GM21390 (cell line): ENCODE data around the gene CLCN2.

Experiments
- ATAC-seq: cut with Tn5 transposase; IDR thresholded peaks from one replicate; pipeline ENCODE4 v1.9.1; 2021; ENCODE audit not compliant: unreplicated experiment

The CLCN2 gene

DNA sequence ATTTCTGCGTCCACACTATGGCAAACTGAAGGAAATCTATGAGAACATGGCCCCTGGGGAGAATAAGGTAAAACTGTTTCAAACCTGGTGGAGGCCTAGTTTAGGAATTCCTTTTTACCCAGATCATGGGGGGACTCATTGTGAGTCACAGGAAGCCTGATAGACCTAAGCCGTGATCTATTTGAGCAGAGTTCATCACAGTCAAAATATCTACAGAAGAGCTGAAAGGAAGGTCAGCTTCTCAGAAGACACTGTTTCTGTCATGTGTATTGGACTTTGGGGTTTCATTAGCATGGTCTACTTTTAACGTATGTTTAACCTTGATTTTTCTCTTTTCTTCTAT is 61.1 kb downstream of the CLCN2 start:
- no peak for ATAC-seq

DNA sequence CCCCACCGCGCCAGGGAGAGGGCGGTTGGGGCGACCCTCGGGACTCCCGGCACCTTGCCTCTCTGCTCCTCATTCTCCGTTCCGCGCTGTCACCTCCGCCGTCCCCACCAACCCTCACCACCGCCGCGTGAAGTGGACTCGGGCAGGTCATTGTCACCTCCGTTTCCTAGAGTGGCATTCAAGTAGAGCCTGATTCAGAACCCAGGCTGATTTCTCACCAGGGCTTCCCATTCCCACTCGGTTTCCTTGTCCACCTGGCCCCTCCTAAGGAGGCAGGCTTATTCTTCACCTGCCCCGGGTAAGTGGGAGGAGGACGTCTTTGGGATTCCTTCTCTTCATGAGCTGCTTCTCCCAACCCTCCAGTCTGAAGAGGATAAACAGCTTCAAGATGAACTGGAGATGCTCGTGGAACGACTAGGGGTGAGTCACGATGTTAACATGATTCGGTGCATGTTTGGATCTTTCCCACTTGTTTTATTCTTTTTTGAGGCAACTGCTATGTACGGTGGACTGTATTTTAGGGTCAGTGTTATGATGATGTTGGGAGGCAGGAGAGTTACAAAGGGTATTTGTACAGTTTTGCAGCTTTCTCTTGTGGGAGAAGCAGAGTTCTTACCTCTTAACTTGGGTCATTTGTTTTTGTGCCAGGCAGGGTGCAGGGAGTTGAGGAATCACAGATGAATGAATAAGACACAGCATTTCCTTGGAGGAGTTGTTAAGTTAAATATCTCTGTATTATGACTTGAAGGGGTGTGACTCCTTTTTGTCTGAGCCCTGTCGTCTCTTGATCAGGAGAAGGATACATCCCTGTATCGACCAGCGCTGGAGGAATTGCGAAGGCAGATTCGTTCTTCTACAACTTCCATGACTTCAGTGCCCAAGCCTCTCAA is 61.7 kb downstream of the CLCN2 start:
- no peak for ATAC-seq

DNA sequence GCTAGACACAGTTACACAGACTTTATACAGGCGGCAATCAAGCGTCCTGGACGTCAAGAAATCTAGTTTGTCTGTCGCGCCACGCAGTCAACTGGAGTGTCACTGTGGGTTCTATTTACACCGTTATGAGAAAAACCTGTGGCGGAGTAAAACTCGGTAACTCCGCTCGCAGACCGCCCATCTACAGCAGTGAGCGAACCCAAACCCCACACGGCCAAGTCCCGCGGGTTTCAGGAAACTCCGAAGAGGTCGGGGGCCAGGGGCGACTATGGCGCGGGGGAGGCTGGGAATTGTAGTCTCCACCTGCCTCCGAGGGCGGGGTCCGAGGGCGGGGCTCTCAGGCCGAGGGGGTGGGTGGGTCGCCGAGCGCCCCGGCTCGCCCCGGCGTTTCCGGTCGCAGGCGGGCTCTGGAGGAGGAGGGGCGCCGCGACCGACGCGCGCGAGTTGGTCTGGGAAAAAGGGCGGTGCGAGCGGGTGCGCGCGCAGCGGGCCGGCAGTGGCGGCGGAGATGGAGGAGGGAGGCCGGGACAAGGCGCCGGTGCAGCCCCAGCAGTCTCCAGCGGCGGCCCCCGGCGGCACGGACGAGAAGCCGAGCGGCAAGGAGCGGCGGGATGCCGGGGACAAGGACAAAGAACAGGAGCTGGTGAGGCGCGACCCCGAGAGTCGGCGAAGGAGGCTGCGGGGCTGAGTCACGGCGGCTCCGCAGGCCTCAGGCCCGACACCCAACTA is 62.5 kb downstream of the CLCN2 start, which contains the start of gene PSMD2:
TSS of gene PSMD2 (plus strand) at position 483 of the 729 bp plus-strand sequence. CDS start at position 509, 26 bp downstream.
- ATAC-seq: peak; percentile 92

DNA sequence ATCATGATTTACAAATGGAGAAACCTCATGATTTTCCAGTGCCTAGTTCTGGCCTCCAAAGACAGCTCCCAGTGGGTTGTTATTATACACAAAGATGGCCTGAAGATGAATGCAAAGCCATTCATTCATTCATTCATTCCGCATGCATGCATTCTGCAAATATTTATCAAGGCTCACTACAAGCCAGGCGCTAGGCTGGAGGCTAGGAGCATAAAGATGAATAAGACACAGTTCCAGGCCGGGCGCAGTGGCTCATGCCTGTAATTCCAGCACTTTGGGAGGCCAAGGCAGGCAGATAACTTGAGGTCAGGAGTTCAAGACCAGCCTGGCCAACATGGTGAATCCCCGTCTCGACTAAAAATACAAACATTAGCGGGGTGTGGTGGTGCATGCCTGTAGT is 64.8 kb downstream of the CLCN2 start:
- ATAC-seq: no peak
